ENCODE data around the gene CWF19L1.
"Not testable (repeated sequence)": the region's sequence is repeated elsewhere in the genome, so short reads cannot be mapped to it uniquely, and the experiment has no call there.

The CWF19L1 gene

GRCh38 chr10:100288196-100288595 lies 20.8 kb upstream of the CWF19L1 start:
- Histone ChIP-seq H3K4me1 (ENCODE audit: insufficient read depth, low read length) (peaks cover 16% of the 10 kb centered on the region), H3K4me3 (ENCODE audit: low read length) (no peak overlapping the region), H2AFZ (ENCODE audit: low read depth, low read length) (no peak overlapping the region), H3K36me3 (ENCODE audit: insufficient read depth, low read length) (peaks cover under 1% of the 10 kb centered on the region), H3K9me3 (ENCODE audit: low read length) (no peaks in the 10 kb centered on the region), H3K27me3 (ENCODE audit: insufficient read depth, low read length) (peaks cover 20% of the 10 kb centered on the region)

- no peak overlapping the region for H3K4me3 ChIP-seq (ENCODE audit: low read length)
- no peaks in the 10 kb centered on the region for H3K9me3 ChIP-seq (ENCODE audit: low read length)
- H3K4me1 ChIP-seq (ENCODE audit: insufficient read depth, low read length), result peaks cover 16% of the 10 kb centered on the region
- H3K36me3 ChIP-seq (ENCODE audit: insufficient read depth, low read length), result peaks cover 5% of the 10 kb centered on the region
- H3K27me3 ChIP-seq (ENCODE audit: insufficient read depth, low read length), result peaks cover 16% of the 10 kb centered on the region
- no peak overlapping the region for H2AFZ ChIP-seq (ENCODE audit: low read depth, low read length)
Measured at GRCh38 chr10:100287756-100288155, 20.3 kb upstream of the CWF19L1 start.

- Histone ChIP-seq H2AFZ (ENCODE audit: low read depth, low read length) (peak within 1 kb of the TSS; percentile 33), H3K36me3 (ENCODE audit: insufficient read depth, low read length) (peaks cover 17% of the 10 kb centered on the region), H3K9me3 (ENCODE audit: low read length) (no peaks in the 10 kb centered on the region), H3K4me1 (ENCODE audit: insufficient read depth, low read length) (peaks cover 16% of the 10 kb centered on the region), H3K4me3 (ENCODE audit: low read length) (peak within 1 kb of the TSS; percentile 64), H3K27me3 (ENCODE audit: insufficient read depth, low read length) (peaks cover 9% of the 10 kb centered on the region)
Measured at GRCh38 chr10:100286051-100287033, 18.9 kb upstream of the CWF19L1 start, which contains the start of gene BLOC1S2. TSS of gene BLOC1S2 (minus strand) at chr10:100286680. CDS start at chr10:100286659, 21 bp downstream.

DNA sequence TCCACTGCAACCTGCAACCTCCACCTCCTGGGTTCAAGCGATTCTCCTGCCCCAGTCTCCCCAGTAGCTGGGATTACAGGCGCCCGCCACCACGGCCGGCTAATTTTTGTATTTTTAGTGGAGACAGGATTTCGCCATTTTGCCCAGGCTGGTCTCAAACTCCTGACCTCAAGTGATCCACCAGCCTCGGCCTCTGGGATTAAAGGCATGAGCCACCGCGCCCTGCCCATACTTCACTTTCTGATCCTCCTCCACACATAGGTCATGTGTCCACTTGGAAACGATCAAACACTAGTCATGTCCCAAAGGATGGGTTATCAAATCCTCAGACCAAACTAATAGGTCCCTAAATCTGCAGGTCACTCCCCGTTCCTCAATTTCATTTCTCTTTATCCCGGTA lies 17.9 kb upstream of the CWF19L1 start:
- Histone ChIP-seq H3K36me3 (ENCODE audit: insufficient read depth, low read length) (peaks cover 27% of the 10 kb centered on the region), H3K4me3 (ENCODE audit: low read length) (peak overlapping the region; percentile 64), H3K4me1 (ENCODE audit: insufficient read depth, low read length) (peaks cover 16% of the 10 kb centered on the region), H2AFZ (ENCODE audit: low read depth, low read length) (peak overlapping the region; percentile 33)
- H3K27me3 ChIP-seq (ENCODE audit: insufficient read depth, low read length); H3K9me3 ChIP-seq (ENCODE audit: low read length): not testable (repeated sequence)

- peaks cover 16% of the 10 kb centered on the region for H3K4me1 ChIP-seq (ENCODE audit: insufficient read depth, low read length)
- H3K36me3 ChIP-seq (ENCODE audit: insufficient read depth, low read length), result peaks cover 44% of the 10 kb centered on the region
- H3K9me3 ChIP-seq (ENCODE audit: low read length), result no peaks in the 10 kb centered on the region
- H3K4me3 ChIP-seq (ENCODE audit: low read length), result no peak overlapping the region
- H3K27me3 ChIP-seq (ENCODE audit: insufficient read depth, low read length), result no peaks in the 10 kb centered on the region
- no peak overlapping the region for H2AFZ ChIP-seq (ENCODE audit: low read depth, low read length)
Measured at GRCh38 chr10:100282907-100283306, 15.5 kb upstream of the CWF19L1 start.

GRCh38 chr10:100276971-100277370 lies 9.5 kb upstream of the CWF19L1 start:
- not testable (repeated sequence) for H3K27me3 ChIP-seq (ENCODE audit: insufficient read depth, low read length); H3K9me3 ChIP-seq (ENCODE audit: low read length); H3K4me1 ChIP-seq (ENCODE audit: insufficient read depth, low read length); H2AFZ ChIP-seq (ENCODE audit: low read depth, low read length); H3K4me3 ChIP-seq (ENCODE audit: low read length)
- peaks cover 55% of the 10 kb centered on the region for H3K36me3 ChIP-seq (ENCODE audit: insufficient read depth, low read length)

DNA sequence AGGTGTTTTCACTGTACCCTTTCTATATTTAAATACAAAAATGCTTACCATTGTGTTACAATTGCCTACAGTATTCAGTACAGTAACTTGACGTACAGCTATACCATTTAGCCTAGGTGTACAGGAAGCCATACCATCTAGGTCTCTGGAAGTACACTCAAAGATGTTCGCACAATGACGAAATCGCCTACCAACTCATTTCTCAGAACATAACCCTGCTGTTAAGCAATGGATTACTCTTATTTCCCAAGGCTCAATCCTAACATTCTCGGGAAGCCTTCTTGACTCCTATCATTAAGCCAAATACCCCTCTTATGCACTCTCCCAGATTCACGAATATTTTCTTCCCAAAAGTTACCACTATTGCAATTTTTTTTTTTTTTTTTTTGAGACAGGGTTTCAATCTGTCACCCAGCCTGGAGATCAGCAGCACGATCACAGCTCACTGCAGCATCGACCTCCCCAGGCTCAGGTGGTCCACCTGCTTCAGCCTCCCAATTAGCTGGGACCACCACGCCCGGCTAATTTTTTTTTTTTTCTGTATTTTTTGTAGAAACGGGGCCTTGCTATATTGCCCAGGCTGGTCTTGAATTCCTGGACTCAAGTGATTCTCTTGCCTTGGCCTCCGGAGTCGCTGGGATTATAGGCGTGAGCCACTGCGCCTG lies 1.5 kb downstream of the CWF19L1 start:
- H3K36me3 ChIP-seq (ENCODE audit: insufficient read depth, low read length), result no peaks in the 10 kb centered on the region
- no peak overlapping the region for H2AFZ ChIP-seq (ENCODE audit: low read depth, low read length)
- peak overlapping the region; percentile 82 for H3K4me3 ChIP-seq (ENCODE audit: low read length)
- peaks cover 5% of the 10 kb centered on the region for H3K4me1 ChIP-seq (ENCODE audit: insufficient read depth, low read length)
- no peaks in the 10 kb centered on the region for H3K27me3 ChIP-seq (ENCODE audit: insufficient read depth, low read length)
- no peaks in the 10 kb centered on the region for H3K9me3 ChIP-seq (ENCODE audit: low read length)

- H2AFZ ChIP-seq (ENCODE audit: low read depth, low read length), result no peak overlapping the region
- no peak overlapping the region for H3K4me3 ChIP-seq (ENCODE audit: low read length)
- no peaks in the 10 kb centered on the region for H3K27me3 ChIP-seq (ENCODE audit: insufficient read depth, low read length)
- H3K9me3 ChIP-seq (ENCODE audit: low read length), result no peaks in the 10 kb centered on the region
- peaks cover 61% of the 10 kb centered on the region for H3K36me3 ChIP-seq (ENCODE audit: insufficient read depth, low read length)
- no peaks in the 10 kb centered on the region for H3K4me1 ChIP-seq (ENCODE audit: insufficient read depth, low read length)
Measured at GRCh38 chr10:100254191-100254590, 13.2 kb downstream of the CWF19L1 start.

GRCh38 chr10:100253041-100253440 lies 14.4 kb downstream of the CWF19L1 start:
- Histone ChIP-seq H3K27me3 (ENCODE audit: insufficient read depth, low read length) (no peaks in the 10 kb centered on the region), H3K4me1 (ENCODE audit: insufficient read depth, low read length) (no peaks in the 10 kb centered on the region), H2AFZ (ENCODE audit: low read depth, low read length) (no peak overlapping the region), H3K9me3 (ENCODE audit: low read length) (no peaks in the 10 kb centered on the region), H3K36me3 (ENCODE audit: insufficient read depth, low read length) (peaks cover 68% of the 10 kb centered on the region), H3K4me3 (ENCODE audit: low read length) (no peak overlapping the region)

- no peak overlapping the region for H2AFZ ChIP-seq (ENCODE audit: low read depth, low read length)
- H3K4me1 ChIP-seq (ENCODE audit: insufficient read depth, low read length), result no peaks in the 10 kb centered on the region
- peaks cover 73% of the 10 kb centered on the region for H3K36me3 ChIP-seq (ENCODE audit: insufficient read depth, low read length)
- no peak overlapping the region for H3K4me3 ChIP-seq (ENCODE audit: low read length)
- H3K9me3 ChIP-seq (ENCODE audit: low read length), result no peaks in the 10 kb centered on the region
- no peaks in the 10 kb centered on the region for H3K27me3 ChIP-seq (ENCODE audit: insufficient read depth, low read length)
Measured at GRCh38 chr10:100248820-100249219, 18.6 kb downstream of the CWF19L1 start.

DNA sequence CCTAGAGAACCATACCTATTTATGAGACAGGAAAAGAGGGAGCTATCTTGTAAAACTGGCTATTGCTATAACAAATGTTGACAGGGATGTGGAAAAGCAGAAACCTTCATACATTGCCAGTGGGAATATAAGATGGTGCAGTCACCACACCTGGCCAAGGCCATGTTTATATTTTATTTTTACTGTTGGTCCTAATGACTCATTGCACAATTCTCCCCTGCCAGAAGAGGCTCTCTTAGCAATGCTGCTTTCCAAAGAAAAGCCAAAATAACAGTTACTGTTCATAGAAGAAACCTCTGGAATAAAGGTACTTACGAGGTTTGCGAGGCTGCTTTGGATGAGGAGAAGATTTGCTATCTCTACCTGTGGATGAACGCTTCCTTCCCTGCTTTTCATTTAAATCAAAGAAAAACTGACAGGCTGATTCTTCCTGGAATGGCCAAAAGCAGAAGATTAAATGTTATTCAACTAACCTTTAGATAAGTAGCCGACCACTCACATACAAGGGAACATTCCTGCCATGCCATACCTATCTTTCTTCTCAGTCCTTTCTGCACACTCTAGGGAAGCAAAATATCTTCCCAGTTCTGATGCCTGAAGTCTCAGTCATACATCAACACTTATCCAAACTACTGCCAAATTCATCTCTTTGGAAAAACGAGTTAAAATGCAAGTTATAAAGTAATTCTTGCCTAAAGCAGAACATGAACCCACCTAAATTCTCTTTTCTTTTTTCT lies 21.8 kb downstream of the CWF19L1 start:
- Histone ChIP-seq H2AFZ (ENCODE audit: low read depth, low read length) (no peak overlapping the region), H3K36me3 (ENCODE audit: insufficient read depth, low read length) (peaks cover 77% of the 10 kb centered on the region)

DNA sequence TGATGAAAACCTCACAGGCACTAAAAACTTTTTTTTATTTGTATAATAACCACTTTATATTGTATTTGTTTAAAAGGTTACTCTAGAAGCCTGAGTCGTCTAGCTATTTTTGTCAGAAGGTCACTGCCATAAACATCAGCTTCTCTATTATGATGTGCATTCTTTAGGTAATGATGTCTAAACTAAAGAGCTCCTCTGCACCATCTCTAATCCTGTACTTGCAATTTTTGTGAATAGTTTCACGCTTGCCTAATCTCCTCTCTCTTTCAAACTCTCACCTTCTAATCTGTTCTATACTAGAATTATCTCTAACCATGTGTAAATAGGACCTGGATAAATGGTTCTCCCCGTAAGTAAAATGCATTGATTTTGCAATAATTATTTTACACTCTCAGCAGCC lies 27.6 kb downstream of the CWF19L1 start:
- Histone ChIP-seq H3K36me3 (ENCODE audit: insufficient read depth, low read length) (peaks cover 64% of the 10 kb centered on the region), H3K27me3 (ENCODE audit: insufficient read depth, low read length) (no peaks in the 10 kb centered on the region)

More for the DNA sequence above, 21.8 kb downstream of the CWF19L1 start:
- Histone ChIP-seq H3K4me1 (ENCODE audit: insufficient read depth, low read length) (no peaks in the 10 kb centered on the region), H3K4me3 (ENCODE audit: low read length) (no peak overlapping the region), H3K27me3 (ENCODE audit: insufficient read depth, low read length) (no peaks in the 10 kb centered on the region), H3K9me3 (ENCODE audit: low read length) (no peaks in the 10 kb centered on the region)

GRCh38 chr10:100238429-100238828 lies 29.0 kb downstream of the CWF19L1 start:
- Histone ChIP-seq H3K9me3 (ENCODE audit: low read length) (no peaks in the 10 kb centered on the region), H3K4me3 (ENCODE audit: low read length) (no peak overlapping the region), H3K27me3 (ENCODE audit: insufficient read depth, low read length) (no peaks in the 10 kb centered on the region), H3K36me3 (ENCODE audit: insufficient read depth, low read length) (peaks cover 66% of the 10 kb centered on the region), H3K4me1 (ENCODE audit: insufficient read depth, low read length) (no peaks in the 10 kb centered on the region), H2AFZ (ENCODE audit: low read depth, low read length) (no peak overlapping the region)

More for the DNA sequence above, 27.6 kb downstream of the CWF19L1 start:
- H3K4me1 ChIP-seq (ENCODE audit: insufficient read depth, low read length), result no peaks in the 10 kb centered on the region
- H2AFZ ChIP-seq (ENCODE audit: low read depth, low read length), result no peak overlapping the region
- no peaks in the 10 kb centered on the region for H3K9me3 ChIP-seq (ENCODE audit: low read length)
- H3K4me3 ChIP-seq (ENCODE audit: low read length), result no peak overlapping the region
